Measurements from ENCODE around the gene XIST.

Gene XIST

GRCh38 chrX:73785493-73785892, 67.0 kb downstream of the XIST start:
- no peak for DNase-seq
